Naive thymus-derived CD8-positive, alpha-beta T cell (primary cell): ENCODE measurements around the gene POMT1. TPM values are rescaled to one million over a fixed set of nuclear protein-coding genes. Genes with fewer than 3 reads are reported as not detected.
A peak's percentile ranks its signal among the peaks of the same experiment; 100 is the strongest.

Source experiments
- ATAC-seq, 2 donors: fragments of 150-1000 bp; cut with Tn5 transposase in 1 of 2; sonication (Bioruptor Pico), chemical (Tn5 transposase) in 1 of 2; 1 replicate in 1 of 2; 2 replicates in 1 of 2; pipeline ENCODE4 v1.10.0; 2021; ENCODE audit warnings: mild to moderate bottlenecking in 2 of 2, moderate library complexity in 2 of 2
- POLR2A ChIA-PET: fragments of 350-600 bp; sonication (Branson Sonifier 250); formaldehyde crosslinking; loops from one replicate; lab custom pipeline; 2021; ENCODE audit warnings: antibody characterized with exemption; lab: Charles Lee
- DNase-seq, 10 donors: peaks; one replicate each; pipeline versions ENCODE4 v3.0.0 to v3.0.0-alpha.2; 2020 to 2022
- H3K27ac Mint-ChIP-seq, 10 donors: one replicate each; pipeline ENCODE4 v1.8.0; 2020 to 2022; ENCODE audit warnings: mild to moderate bottlenecking in 10 of 10, mixed read lengths in 10 of 10, moderate library complexity in 4 of 10, inconsistent platforms in 1 of 10
- H3K27me3 Mint-ChIP-seq, 5 donors: one replicate each; pipeline ENCODE4 v1.8.0; 2021 to 2022; ENCODE audit warnings: mixed read lengths in 5 of 5
- H3K36me3 Mint-ChIP-seq, 3 donors: one replicate each; pipeline ENCODE4 v1.8.0; 2020 to 2022; ENCODE audit warnings: mixed read lengths in 3 of 3, mild to moderate bottlenecking in 2 of 3, inconsistent platforms in 1 of 3
- H3K4me1 Mint-ChIP-seq, 4 donors: one replicate each; pipeline ENCODE4 v1.8.0; 2021 to 2022; ENCODE audit warnings: mixed read lengths in 4 of 4
- H3K4me3 Mint-ChIP-seq, 10 donors: one replicate each; pipeline ENCODE4 v1.8.0; 2020 to 2022; ENCODE audit warnings: mild to moderate bottlenecking in 10 of 10, mixed read lengths in 10 of 10, moderate library complexity in 6 of 10, inconsistent platforms in 1 of 10
- H3K9me3 Mint-ChIP-seq, 9 donors: one replicate each; pipeline ENCODE4 v1.8.0; 2020 to 2022; ENCODE audit warnings: mixed read lengths in 9 of 9, mild to moderate bottlenecking in 3 of 9, inconsistent platforms in 1 of 9, moderate library complexity in 1 of 9
- polyA plus RNA-seq, 3 donors: library from polyadenylated mRNA; unstranded; fragments of 300-500 nt; fragmentation: Illumina TruSeq; gene quantifications; one replicate each; pipeline ENCODE4 v1.2.3, GENCODE V29; 2021
- total RNA-seq, 8 experiments: library from RNA in 2 of 8; stranded (reverse) in 2 of 8; gene quantifications; one replicate each; pipeline ENCODE4 v1.2.3 and lab custom pipeline; 2021 to 2026

Gene POMT1
- total and polyA plus RNA-seq, 5 experiments from 2014 or later, result 7.4 to 48.9 (median 11.1) TPM

DNA sequence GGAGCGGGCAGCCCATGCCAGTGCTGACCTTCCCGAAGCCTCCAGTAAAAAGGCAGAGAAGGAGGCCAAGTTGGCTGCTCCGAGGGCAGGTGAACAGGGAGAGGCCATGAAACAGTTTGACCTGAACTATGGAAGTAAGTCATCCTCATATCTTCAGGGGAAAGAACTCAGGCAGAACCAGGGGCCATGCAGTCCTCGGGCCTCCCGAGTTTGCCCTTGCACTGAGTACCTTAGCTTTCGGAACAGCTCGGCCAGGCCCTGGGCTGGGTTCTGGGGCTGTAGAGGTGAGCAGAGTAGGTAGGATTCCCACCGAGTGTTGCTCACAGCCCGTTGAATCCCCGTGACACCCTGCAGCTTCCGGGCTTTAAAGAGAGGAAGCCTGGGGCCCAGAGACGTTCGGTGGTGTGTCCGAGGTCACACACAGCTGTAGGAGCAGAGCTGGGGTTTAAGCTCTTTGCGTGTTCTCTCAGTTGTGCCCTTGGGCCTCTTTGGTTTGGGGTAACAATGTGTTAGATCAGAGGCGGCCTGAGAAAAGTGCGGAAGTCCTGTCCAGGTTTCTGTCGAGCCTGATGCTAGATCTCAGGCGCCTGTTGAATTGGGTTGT is 24.8 kb upstream of the POMT1 start:
- DNase-seq, result no peak
- Mint-ChIP-seq H3K36me3 (peaks cover under 1 to 89% (median 18%) of the 10 kb centered on the region in 3 donors), H3K27ac (peak overlapping the region in 7 of 10 donors; percentile 19 to 89 (median 73)), H3K4me3 (peak overlapping the region in 1 of 10 donors; percentile 28), H3K4me1 (peaks cover 3 to 13% (median 8%) of the 10 kb centered on the region in 4 donors), H3K9me3 (no peaks in the 10 kb centered on the region), H3K27me3 (no peaks in the 10 kb centered on the region)
- ATAC-seq, result no peak
- POLR2A ChIA-PET, result interaction anchor here (2.1 kb wide), 1 partner anchor 128 kb away, joined by 6 read pairs; no protein-coding TSS in a partner anchor

GRCh38 chr9:131478421-131478868 is 24.3 kb upstream of the POMT1 start:
- Mint-ChIP-seq H3K27me3 (no peaks in the 10 kb centered on the region), H3K4me1 (peaks cover 3 to 13% (median 7%) of the 10 kb centered on the region in 4 donors), H3K27ac (peak overlapping the region in 7 of 10 donors; percentile 19 to 89 (median 69)), H3K36me3 (peaks cover 0 to 89% (median 20%) of the 10 kb centered on the region in 3 donors), H3K9me3 (no peaks in the 10 kb centered on the region), H3K4me3 (peak overlapping the region in 1 of 10 donors; percentile 28)
- POLR2A ChIA-PET, result no interaction called here
- peak; percentile 32 to 79 (median 56) for DNase-seq
- ATAC-seq, result peak; percentile 58 to 74

GRCh38 chr9:131478911-131479310 is 23.8 kb upstream of the POMT1 start:
- H3K4me1 Mint-ChIP-seq, result peaks cover 3 to 13% (median 7%) of the 10 kb centered on the region in 4 donors
- no peak overlapping the region for H3K4me3 Mint-ChIP-seq
- DNase-seq (no peak), ATAC-seq (no peak)
- H3K27me3 Mint-ChIP-seq, result no peaks in the 10 kb centered on the region
- H3K36me3 Mint-ChIP-seq, result peaks cover 0 to 88% (median 17%) of the 10 kb centered on the region in 3 donors
- no peaks in the 10 kb centered on the region for H3K9me3 Mint-ChIP-seq
- peak overlapping the region in 2 of 10 donors; percentile 44 to 89 for H3K27ac Mint-ChIP-seq
- POLR2A ChIA-PET, result interaction anchor here (1.4 kb wide), 1 partner anchor 265 kb away, joined by 3 read pairs; no protein-coding TSS in a partner anchor

- Mint-ChIP-seq H3K36me3 (peaks cover 0 to 87% (median 14%) of the 10 kb centered on the region in 3 donors), H3K4me1 (peaks cover 3 to 13% (median 6%) of the 10 kb centered on the region in 4 donors), H3K9me3 (no peaks in the 10 kb centered on the region), H3K27me3 (no peaks in the 10 kb centered on the region), H3K27ac (peak overlapping the region in 1 of 10 donors; percentile 39), H3K4me3 (no peak overlapping the region)
- DNase-seq, result no peak
- ATAC-seq, result no peak
- POLR2A ChIA-PET, result interaction anchor here (0.7 to 1.4 kb wide), 2 partner anchors 74 to 264 kb away, joined by 3 read pairs; no protein-coding TSS in a partner anchor
Observed at GRCh38 chr9:131480258-131480657, 22.5 kb upstream of the POMT1 start.

- H3K27ac Mint-ChIP-seq, result peak overlapping the region in 5 of 10 donors; percentile 72 to 82 (median 77)
- POLR2A ChIA-PET, result interaction anchor here (0.7 to 1.3 kb wide), 3 partner anchors 9 to 132 kb away, joined by 3 to 9 read pairs (median 3); no protein-coding TSS in a partner anchor
- ATAC-seq (no peak), DNase-seq (no peak)
- peak overlapping the region in 1 of 10 donors; percentile 34 for H3K4me3 Mint-ChIP-seq
- H3K4me1 Mint-ChIP-seq, result peaks cover 3 to 19% (median 6%) of the 10 kb centered on the region in 4 donors
- no peaks in the 10 kb centered on the region for H3K27me3 Mint-ChIP-seq
- peaks cover 0 to 86% (median 14%) of the 10 kb centered on the region in 3 donors for H3K36me3 Mint-ChIP-seq
- H3K9me3 Mint-ChIP-seq, result no peaks in the 10 kb centered on the region
Observed at GRCh38 chr9:131481441-131482342, 21.0 kb upstream of the POMT1 start.

DNA sequence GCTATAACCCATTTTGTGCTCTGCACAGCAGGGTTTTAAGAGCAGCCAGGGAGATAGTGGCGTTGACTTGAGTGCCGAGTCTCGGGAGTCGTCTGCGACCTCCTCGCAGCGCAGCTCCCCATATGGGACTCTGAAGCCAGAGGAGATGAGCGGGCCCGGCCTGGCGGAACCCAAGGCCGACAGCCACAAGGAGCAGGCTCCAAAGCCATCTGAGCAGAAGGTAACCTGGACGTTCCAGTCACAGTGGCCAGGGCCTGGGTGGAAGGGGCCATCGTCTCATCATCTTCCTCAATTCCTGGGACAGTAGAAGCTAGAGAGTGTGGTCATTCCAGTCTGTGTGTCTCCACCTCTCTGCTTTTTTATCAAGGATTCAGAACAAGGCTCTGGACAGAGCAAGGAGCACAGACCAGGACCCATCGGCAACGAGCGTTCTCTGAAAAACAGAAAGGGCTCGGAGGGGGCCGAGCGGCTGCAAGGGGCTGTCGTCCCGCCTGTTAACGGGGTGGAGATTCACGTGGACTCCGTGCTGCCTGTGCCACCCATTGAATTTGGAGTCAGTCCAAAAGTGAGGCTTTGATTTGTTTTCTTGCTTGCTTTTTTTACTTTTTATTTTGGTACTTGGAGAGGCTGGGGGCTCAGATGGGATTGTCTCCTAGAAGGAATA is 20.2 kb upstream of the POMT1 start:
- DNase-seq (no peak), ATAC-seq (no peak)
- H3K27ac Mint-ChIP-seq, result peak overlapping the region in 5 of 10 donors; percentile 8 to 82 (median 72)
- peaks cover 3 to 15% (median 6%) of the 10 kb centered on the region in 4 donors for H3K4me1 Mint-ChIP-seq
- H3K36me3 Mint-ChIP-seq, result peaks cover 0 to 86% (median 14%) of the 10 kb centered on the region in 3 donors
- H3K4me3 Mint-ChIP-seq, result peak overlapping the region in 2 of 10 donors; percentile 34 to 62
- H3K9me3 Mint-ChIP-seq, result no peaks in the 10 kb centered on the region
- POLR2A ChIA-PET, result no interaction called here
- H3K27me3 Mint-ChIP-seq, result no peaks in the 10 kb centered on the region

- POLR2A ChIA-PET, result interaction anchor here (0.6 kb wide), 1 partner anchor 228 kb away, joined by 5 read pairs; no protein-coding TSS in a partner anchor
- Mint-ChIP-seq H3K36me3 (peaks cover 0 to 87% (median 13%) of the 10 kb centered on the region in 3 donors), H3K27ac (peak overlapping the region in 2 of 10 donors; percentile 24 to 65), H3K4me1 (peaks cover 2 to 11% (median 5%) of the 10 kb centered on the region in 4 donors), H3K9me3 (no peaks in the 10 kb centered on the region), H3K4me3 (no peak overlapping the region), H3K27me3 (no peaks in the 10 kb centered on the region)
- ATAC-seq (no peak), DNase-seq (no peak)
Observed at GRCh38 chr9:131483319-131484050, 19.2 kb upstream of the POMT1 start.

DNA sequence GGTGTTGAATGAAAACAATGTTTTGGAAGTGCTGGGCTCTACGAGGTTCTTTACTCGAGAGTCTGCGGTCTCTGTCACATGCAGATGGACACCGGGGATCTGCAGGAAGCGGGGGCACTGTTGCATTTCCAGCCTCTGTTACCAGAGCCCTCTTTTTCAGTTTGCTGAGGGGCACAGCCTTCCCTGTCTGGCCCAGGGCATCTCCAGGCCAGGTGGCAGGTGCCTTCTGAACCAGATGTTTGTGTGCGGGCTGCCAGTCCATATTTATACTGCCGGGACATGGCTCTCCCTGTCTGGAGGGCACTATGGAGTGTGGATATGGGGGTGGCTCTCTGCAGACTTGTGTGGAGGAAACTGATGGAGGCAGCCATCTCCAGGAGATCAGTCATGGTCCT is 18.7 kb upstream of the POMT1 start:
- Mint-ChIP-seq H3K4me3 (no peak overlapping the region), H3K27ac (no peak overlapping the region), H3K9me3 (no peaks in the 10 kb centered on the region), H3K27me3 (no peaks in the 10 kb centered on the region), H3K36me3 (peaks cover 0 to 88% (median 13%) of the 10 kb centered on the region in 3 donors), H3K4me1 (peaks cover 2 to 15% (median 8%) of the 10 kb centered on the region in 4 donors)
- no peak for ATAC-seq
- POLR2A ChIA-PET, result no interaction called here
- DNase-seq, result no peak

- ATAC-seq (no peak), DNase-seq (no peak)
- Mint-ChIP-seq H3K9me3 (no peaks in the 10 kb centered on the region), H3K4me3 (no peak overlapping the region), H3K36me3 (peaks cover under 1 to 88% (median 11%) of the 10 kb centered on the region in 3 donors), H3K4me1 (peaks cover 0 to 13% (median 10%) of the 10 kb centered on the region in 4 donors), H3K27ac (peak overlapping the region in 2 of 10 donors; percentile 65 to 85), H3K27me3 (no peaks in the 10 kb centered on the region)
- POLR2A ChIA-PET, result interaction anchor here (0.6 kb wide), 1 partner anchor 117 kb away, joined by 3 read pairs; no protein-coding TSS in a partner anchor
Observed at GRCh38 chr9:131484560-131485185, 18.0 kb upstream of the POMT1 start.

DNA sequence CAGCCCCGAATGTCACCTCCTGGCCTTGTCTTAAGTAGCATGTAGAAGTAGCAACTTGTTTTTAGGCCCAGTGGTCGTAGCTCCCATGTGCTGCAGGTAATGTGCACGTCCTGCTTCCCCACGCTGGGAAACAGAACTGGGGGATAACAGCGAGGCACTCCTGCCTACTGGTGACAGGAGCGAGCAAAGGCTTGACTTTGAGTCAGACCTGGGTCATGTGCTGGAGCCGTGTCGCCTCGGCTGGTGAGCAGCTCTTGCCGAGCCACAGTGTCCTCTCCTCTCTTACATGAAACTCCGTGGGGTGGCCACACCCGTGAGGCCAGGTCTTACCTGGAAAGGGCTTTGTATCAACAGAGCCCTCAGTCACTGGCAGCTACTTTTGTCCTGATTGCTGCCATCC is 17.5 kb upstream of the POMT1 start:
- H3K27me3 Mint-ChIP-seq, result no peaks in the 10 kb centered on the region
- ATAC-seq (no peak), DNase-seq (no peak)
- H3K27ac Mint-ChIP-seq, result peak overlapping the region in 1 of 10 donors; percentile 18
- H3K9me3 Mint-ChIP-seq, result no peaks in the 10 kb centered on the region
- POLR2A ChIA-PET, result interaction anchor here (0.6 kb wide), 1 partner anchor 118 kb away, joined by 3 read pairs; no protein-coding TSS in a partner anchor
- H3K4me3 Mint-ChIP-seq, result no peak overlapping the region
- peaks cover 5 to 90% (median 11%) of the 10 kb centered on the region in 3 donors for H3K36me3 Mint-ChIP-seq
- H3K4me1 Mint-ChIP-seq, result peaks cover 2 to 16% (median 12%) of the 10 kb centered on the region in 4 donors
